WTC11 (cell line): ENCODE measurements around the gene PNMA1.

Experiments
- CTCF ChIP-seq: fragments of 200-600 bp; IDR thresholded peaks from 2 replicates; pipeline ENCODE4 v1.8.0; 2022; ENCODE audit warnings: antibody characterized with exemption
- E2F4 ChIP-seq: sonication (generic); formaldehyde crosslinking; IDR thresholded peaks from 2 replicates; pipeline ENCODE4 v1.8.1; 2022; ENCODE audit warnings: low read depth, mild to moderate bottlenecking, moderate library complexity, missing genetic modification reagents, borderline replicate concordance
- ESRRA ChIP-seq: sonication (generic); formaldehyde crosslinking; IDR thresholded peaks from 2 replicates; pipeline ENCODE4 v1.8.1; 2022; ENCODE audit warnings: mild to moderate bottlenecking, missing genetic modification reagents, borderline replicate concordance
- FOXK1 ChIP-seq: sonication (generic); formaldehyde crosslinking; IDR thresholded peaks from 2 replicates; pipeline ENCODE4 v1.8.0; 2022; ENCODE audit warnings: mild to moderate bottlenecking, moderate library complexity, missing genetic modification reagents
- FOXP1 ChIP-seq: sonication (generic); formaldehyde crosslinking; IDR thresholded peaks from 2 replicates; pipeline ENCODE4 v1.8.0; 2022; ENCODE audit warnings: missing genetic modification reagents, mild to moderate bottlenecking, moderate library complexity, borderline replicate concordance
- SP1 ChIP-seq: sonication (generic); formaldehyde crosslinking; conservative IDR thresholded peaks from 2 replicates; pipeline ENCODE4 v1.8.1; 2022; ENCODE audit warnings: missing genetic modification reagents
- TCF7 ChIP-seq: sonication (generic); formaldehyde crosslinking; IDR thresholded peaks from 2 replicates; pipeline ENCODE4 v1.8.0; 2022; ENCODE audit warnings: mild to moderate bottlenecking, low read depth, missing genetic modification reagents, moderate library complexity
- TEAD1 ChIP-seq: sonication (generic); formaldehyde crosslinking; IDR thresholded peaks from 2 replicates; pipeline ENCODE4 v1.8.0; 2022; ENCODE audit warnings: mild to moderate bottlenecking, missing genetic modification reagents
- USF1 ChIP-seq: sonication (generic); formaldehyde crosslinking; IDR thresholded peaks from 2 replicates; pipeline ENCODE4 v1.8.0; 2022; ENCODE audit warnings: mild to moderate bottlenecking, missing genetic modification reagents
- USF2 ChIP-seq: sonication (generic); formaldehyde crosslinking; IDR thresholded peaks from 2 replicates; pipeline ENCODE4 v1.8.1; 2023; ENCODE audit warnings: mild to moderate bottlenecking, missing genetic modification reagents, moderate library complexity
- ZBTB21 ChIP-seq: sonication (generic); formaldehyde crosslinking; IDR thresholded peaks from 2 replicates; pipeline ENCODE4 v1.8.1; 2023; ENCODE audit warnings: mild to moderate bottlenecking, missing genetic modification reagents, borderline replicate concordance
- ZNF121 ChIP-seq: sonication (generic); formaldehyde crosslinking; IDR thresholded peaks from 2 replicates; pipeline ENCODE4 v1.8.0; 2023; ENCODE audit warnings: missing genetic modification reagents
- ZNF138 ChIP-seq: sonication (generic); formaldehyde crosslinking; conservative IDR thresholded peaks from 2 replicates; pipeline ENCODE4 v1.8.1; 2022; ENCODE audit warnings: mild to moderate bottlenecking, moderate library complexity, missing genetic modification reagents
- TF ChIP-seq, protein P1 (sequence below): sonication (generic); formaldehyde crosslinking; IDR thresholded peaks from 2 replicates; pipeline ENCODE4 v1.8.0; 2022; ENCODE audit warnings: mild to moderate bottlenecking, missing genetic modification reagents

DNA sequence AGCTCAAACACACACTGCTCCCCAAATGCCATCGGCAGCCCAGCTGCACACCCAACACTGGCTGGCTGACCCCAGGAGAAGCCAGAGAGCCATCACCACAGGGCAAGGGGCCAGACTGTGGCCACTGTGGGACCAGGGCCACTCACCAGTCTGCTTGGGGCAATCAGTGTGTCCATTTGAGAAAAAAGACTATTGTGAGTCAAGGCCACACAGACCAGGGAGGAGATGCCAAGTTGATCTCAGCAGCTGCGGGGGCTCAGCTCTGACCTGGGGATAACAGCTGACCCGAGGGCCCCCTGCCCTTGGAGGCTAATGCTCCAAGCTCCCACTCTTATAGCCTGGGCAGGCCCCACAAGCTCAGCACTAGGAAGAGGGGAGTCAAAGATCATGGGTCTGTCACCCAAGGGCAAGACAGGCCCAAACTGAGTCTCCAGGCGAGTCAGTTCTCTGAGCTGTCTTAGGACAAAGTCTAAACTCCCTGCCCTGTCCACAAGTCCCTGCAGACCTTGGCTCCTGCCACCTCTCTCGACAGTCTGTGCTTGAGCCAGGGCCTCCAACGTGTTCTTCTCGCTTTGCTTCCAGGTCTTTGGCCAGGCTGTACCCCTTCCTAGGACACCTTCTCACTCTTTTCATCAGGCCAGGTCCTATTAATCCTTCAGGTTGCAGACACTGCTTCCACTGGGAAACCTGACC, 30.1 kb upstream of the PNMA1 start:
- TF ChIP-seq USF2 (CRISPR knock-in tag) (no peak), CTCF (no peak), ZNF138 (CRISPR knock-in tag) (no peak), FOXK1 (CRISPR knock-in tag) (no peak), SP1 (CRISPR knock-in tag) (no peak), USF1 (CRISPR knock-in tag) (no peak), ZBTB21 (CRISPR knock-in tag) (no peak), E2F4 (CRISPR knock-in tag) (no peak), ESRRA (CRISPR knock-in tag) (no peak), TCF7 (CRISPR knock-in tag) (no peak), FOXP1 (CRISPR knock-in tag) (no peak), TEAD1 (no peak), ZNF121 (CRISPR knock-in tag) (no peak)
- TF ChIP-seq, protein P1, sequence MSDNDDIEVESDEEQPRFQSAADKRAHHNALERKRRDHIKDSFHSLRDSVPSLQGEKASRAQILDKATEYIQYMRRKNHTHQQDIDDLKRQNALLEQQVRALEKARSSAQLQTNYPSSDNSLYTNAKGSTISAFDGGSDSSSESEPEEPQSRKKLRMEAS, result no peak
